HG02763 (cell line): ENCODE results near the gene MT1G.
"Not testable (repeated sequence)": the region's sequence is repeated elsewhere in the genome, so short reads cannot be mapped to it uniquely, and the experiment has no call there.

Experiments used
- ATAC-seq: cut with Tn5 transposase; IDR thresholded peaks from one replicate; pipeline ENCODE4 v1.9.1; 2021; ENCODE audit warnings: mild to moderate bottlenecking, moderate library complexity; ENCODE audit not compliant: unreplicated experiment

The MT1G gene

GRCh38 chr16:56684926-56685590, 17.2 kb upstream of the MT1G start:
- no peak for ATAC-seq

- ATAC-seq: no peak
These were observed 16.5 kb upstream of the MT1G start for GRCh38 chr16:56684256-56684925.

- ATAC-seq: no peak
These were observed 15.7 kb upstream of the MT1G start for GRCh38 chr16:56683424-56684172.

GRCh38 chr16:56682703-56683397, 15.0 kb upstream of the MT1G start:
- ATAC-seq: no peak

GRCh38 chr16:56681939-56682702, 14.3 kb upstream of the MT1G start, which contains the start of gene MT1X:
Gene MT1X, plus strand, starts transcription at chr16:56682470. Its CDS starts 71 bp downstream, at chr16:56682541.
- ATAC-seq: peak; percentile 97

GRCh38 chr16:56679818-56680217, 12.0 kb upstream of the MT1G start:
- no peak for ATAC-seq

- ATAC-seq: no peak
These were observed 11.3 kb upstream of the MT1G start for GRCh38 chr16:56679078-56679730.

GRCh38 chr16:56677474-56677873, 9.6 kb upstream of the MT1G start:
- no peak for ATAC-seq

- no peak for ATAC-seq
These were observed 7.9 kb upstream of the MT1G start for GRCh38 chr16:56675685-56676210.

- ATAC-seq: not testable (repeated sequence)
These were observed 6.7 kb upstream of the MT1G start for GRCh38 chr16:56674570-56674969.

- no peak for ATAC-seq
These were observed 6.1 kb upstream of the MT1G start for GRCh38 chr16:56673921-56674320.

GRCh38 chr16:56672761-56673536, 5.1 kb upstream of the MT1G start:
- no peak for ATAC-seq

GRCh38 chr16:56672171-56672570, 4.3 kb upstream of the MT1G start:
- not testable (repeated sequence) for ATAC-seq

GRCh38 chr16:56671691-56672090, 3.8 kb upstream of the MT1G start:
- not testable (repeated sequence) for ATAC-seq

- no peak for ATAC-seq
These were observed 2.7 kb upstream of the MT1G start for GRCh38 chr16:56670620-56670934.

GRCh38 chr16:56669840-56670619, 2.2 kb upstream of the MT1G start:
- ATAC-seq: no peak

- no peak for ATAC-seq
These were observed 1.4 kb upstream of the MT1G start, which contains the start of gene MT1H for GRCh38 chr16:56669005-56669839. Gene MT1H, plus strand, starts transcription at chr16:56669814. Its CDS starts 71 bp downstream, at chr16:56669885.
